ENCODE measurements around the gene IL21.

DNA sequence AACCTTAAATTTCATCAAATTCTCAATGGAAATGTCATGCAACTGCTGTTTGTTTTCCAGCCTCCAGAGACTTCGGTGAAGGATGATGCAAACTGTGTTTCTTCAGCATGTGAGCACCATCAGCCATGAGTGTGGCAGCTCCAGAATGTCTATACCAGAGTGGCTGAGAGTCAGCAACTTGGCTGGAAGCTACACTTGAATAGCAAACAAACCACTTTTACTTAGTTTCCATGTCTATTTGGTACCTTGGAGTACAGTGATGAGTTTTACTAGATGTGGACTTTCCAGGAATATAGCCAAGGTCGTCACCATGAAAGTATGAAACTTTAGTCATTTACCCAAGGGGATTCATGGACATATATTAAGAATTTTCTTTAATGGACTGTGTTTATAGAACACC is 4.3 kb upstream of the IL21 start:
- TF ChIP-seq, protein P1, sequence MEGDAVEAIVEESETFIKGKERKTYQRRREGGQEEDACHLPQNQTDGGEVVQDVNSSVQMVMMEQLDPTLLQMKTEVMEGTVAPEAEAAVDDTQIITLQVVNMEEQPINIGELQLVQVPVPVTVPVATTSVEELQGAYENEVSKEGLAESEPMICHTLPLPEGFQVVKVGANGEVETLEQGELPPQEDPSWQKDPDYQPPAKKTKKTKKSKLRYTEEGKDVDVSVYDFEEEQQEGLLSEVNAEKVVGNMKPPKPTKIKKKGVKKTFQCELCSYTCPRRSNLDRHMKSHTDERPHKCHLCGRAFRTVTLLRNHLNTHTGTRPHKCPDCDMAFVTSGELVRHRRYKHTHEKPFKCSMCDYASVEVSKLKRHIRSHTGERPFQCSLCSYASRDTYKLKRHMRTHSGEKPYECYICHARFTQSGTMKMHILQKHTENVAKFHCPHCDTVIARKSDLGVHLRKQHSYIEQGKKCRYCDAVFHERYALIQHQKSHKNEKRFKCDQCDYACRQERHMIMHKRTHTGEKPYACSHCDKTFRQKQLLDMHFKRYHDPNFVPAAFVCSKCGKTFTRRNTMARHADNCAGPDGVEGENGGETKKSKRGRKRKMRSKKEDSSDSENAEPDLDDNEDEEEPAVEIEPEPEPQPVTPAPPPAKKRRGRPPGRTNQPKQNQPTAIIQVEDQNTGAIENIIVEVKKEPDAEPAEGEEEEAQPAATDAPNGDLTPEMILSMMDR (IDR thresholded peaks at IDR 0.05; ENCODE audit: low read depth, low read length, poor library complexity, severe bottlenecking): no peak
- TF ChIP-seq EZH2phosphoT487 (IDR thresholded peaks at IDR 0.05; ENCODE audit: borderline replicate concordance, low read length): no peak
